Heart left ventricle (tissue), 13 donors: ENCODE data around the gene GDI1.

Source experiments
- CTCF ChIP-seq, 12 donors: fragments of 200-600 bp; sonication (generic) in 4 of 12; IDR thresholded peaks; one replicate each; pipeline versions ENCODE4 v1.5.0 to v1.8.0; 2018 to 2022; ENCODE audit warnings: antibody characterized with exemption in 12 of 12, mild to moderate bottlenecking in 5 of 12
- POLR2A ChIP-seq, 2 donors: fragments of 450-650 bp; IDR thresholded peaks; one replicate each; pipeline ENCODE4 v1.6.1; 2017; ENCODE audit warnings: antibody characterized with exemption in 2 of 2, mild to moderate bottlenecking in 2 of 2, moderate library complexity in 2 of 2
- donor health status: ischemic (EF 13 %, LVEDD 7.1; RV severe dilation, severe dysfunction).
- donor health status: DM: no; HTN: yes; CAD: no.
- donor health status: DM: no; HTN: no; CAD: no.
- donor health status: ischemic (EF 25% LVEDD 6.9; RV normal size, moderate dysfunction).
- donor health status: ischemic (EF 25% LVEDD 5.7; RV mildly dilated, moderate dysfunction).
- donor health status: ischemic (EF 35%, LVEDD 5.7; RV mildly dilated, moderate dysfunction).
- donor health status: nonischemic (EF 11% LVEDD 7.7; RV severe dilation, severe dysfunction).
- donor health status: DM: yes; HTN: yes; CAD: no.
- donor health status: PGD.
- donor health status: ischemic (EF 29% LVEDD 5.4; RV normal size, mild dysfunction).
- donor health status: nonischemic (EF 23%, LVEDD 6.1; RV moderate dilation, normal function).

- TF ChIP-seq CTCF (IDR thresholded peaks at IDR 0.05) (no peak), POLR2A (IDR thresholded peaks at IDR 0.05) (no peak)
Measured at GRCh38 chrX:154399527-154400368, 37.2 kb upstream of the GDI1 start.
